Activated T-cell treated with anti-CD3 and anti-CD28 coated beads for 4 hours (primary cell): ENCODE results near the gene OSTN.
"Not testable (repeated sequence)": the region's sequence is repeated elsewhere in the genome, so short reads cannot be mapped to it uniquely, and the experiment has no call there.

ENCODE experiments used
- DNase-seq: peaks from one replicate; pipeline ENCODE4 v3.0.0-alpha.2; 2020

Gene OSTN

GRCh38 chr3:191198932-191199331 lies at the start of gene OSTN:
Gene OSTN, plus strand, starts transcription at chr3:191199241. Its CDS starts 13,292 bp downstream, at chr3:191212533.
- DNase-seq: no peak

GRCh38 chr3:191151653-191152052 lies 47.4 kb upstream of the OSTN start:
- no peak for DNase-seq

GRCh38 chr3:191154827-191155226 lies 44.2 kb upstream of the OSTN start:
- DNase-seq: no peak

GRCh38 chr3:191158247-191158646 lies 40.8 kb upstream of the OSTN start:
- no peak for DNase-seq

GRCh38 chr3:191158815-191159214 lies 40.2 kb upstream of the OSTN start:
- no peak for DNase-seq

GRCh38 chr3:191165802-191166201 lies 33.2 kb upstream of the OSTN start:
- DNase-seq: no peak

- DNase-seq: no peak
These were observed 32.7 kb upstream of the OSTN start for GRCh38 chr3:191166368-191166767.

GRCh38 chr3:191169566-191169965 lies 29.5 kb upstream of the OSTN start:
- DNase-seq: no peak

GRCh38 chr3:191170097-191170496 lies 28.9 kb upstream of the OSTN start:
- no peak for DNase-seq

- no peak for DNase-seq
These were observed 23.9 kb upstream of the OSTN start for GRCh38 chr3:191175102-191175501.

- no peak for DNase-seq
These were observed 22.8 kb upstream of the OSTN start for GRCh38 chr3:191176038-191176785.

- DNase-seq: not testable (repeated sequence)
These were observed 13.7 kb upstream of the OSTN start for GRCh38 chr3:191185382-191185781.

- not testable (repeated sequence) for DNase-seq
These were observed 10.8 kb upstream of the OSTN start for GRCh38 chr3:191188246-191188645.

- not testable (repeated sequence) for DNase-seq
These were observed 6.8 kb upstream of the OSTN start for GRCh38 chr3:191192270-191192669.

- DNase-seq: no peak
These were observed 6.1 kb upstream of the OSTN start for GRCh38 chr3:191192941-191193340.

- no peak for DNase-seq
These were observed 1.2 kb upstream of the OSTN start for GRCh38 chr3:191197761-191198306.

- no peak for DNase-seq
These were observed 561 bp upstream of the OSTN start for GRCh38 chr3:191198480-191198879.

GRCh38 chr3:191210032-191210431 lies 11.0 kb downstream of the OSTN start:
- no peak for DNase-seq

GRCh38 chr3:191216510-191216909 lies 17.5 kb downstream of the OSTN start:
- DNase-seq: no peak

GRCh38 chr3:191217301-191217700 lies 18.3 kb downstream of the OSTN start:
- DNase-seq: no peak

GRCh38 chr3:191220908-191221307 lies 21.9 kb downstream of the OSTN start:
- DNase-seq: no peak

GRCh38 chr3:191221638-191222037 lies 22.6 kb downstream of the OSTN start:
- DNase-seq: no peak

- no peak for DNase-seq
These were observed 28.5 kb downstream of the OSTN start for GRCh38 chr3:191227541-191227940.

- no peak for DNase-seq
These were observed 35.2 kb downstream of the OSTN start for GRCh38 chr3:191234216-191234615.
